Left colon (tissue), 2 donors: ENCODE results near the gene ETF1. TPM values are rescaled to one million over a fixed set of nuclear protein-coding genes. Genes with fewer than 3 reads are reported as not detected.

ENCODE experiments used
- ATAC-seq: fragments of 200-7000 bp; cut with Tn5 transposase; one replicate; pipeline ENCODE4 v1.9.1; 2020; ENCODE audit warnings: mild to moderate bottlenecking, moderate library complexity
- DNase-seq, 2 donors: peaks; one replicate each; pipeline ENCODE4 v3.0.0-alpha.2; 2020
- intact Hi-C, 2 donors: fragments of 100-400 bp; cut with DNase I in 1 of 2; cut with micrococcal nuclease in 1 of 2; formaldehyde crosslinking; loops; one replicate each; pipeline versions ENCODE4 v1.11.2 to v1.14.0; 2022; cut with DNase I, micrococcal nuclease
- total RNA-seq, 2 donors: library from RNA; stranded (reverse); fragmentation: NEBNext Ultra II Directional; extraction: Animal tissue kit (Norgen Biotek cat#: 25700); gene quantifications; one replicate each; pipeline ENCODE4 v1.2.1, GENCODE V29; 2021
- donor health status: DM: no; HTN: no; CAD: no.
- donor health status: DM: yes; HTN: yes; CAD: no.

ETF1 gene
- total RNA-seq, 2 donors from 2014 or later: 73.5 to 83.3 TPM

GRCh38 chr5:138468966-138469539, 74.0 kb downstream of the ETF1 start:
- intact Hi-C loops: no loop called here
- no peak for DNase-seq
- no peak for ATAC-seq

DNA sequence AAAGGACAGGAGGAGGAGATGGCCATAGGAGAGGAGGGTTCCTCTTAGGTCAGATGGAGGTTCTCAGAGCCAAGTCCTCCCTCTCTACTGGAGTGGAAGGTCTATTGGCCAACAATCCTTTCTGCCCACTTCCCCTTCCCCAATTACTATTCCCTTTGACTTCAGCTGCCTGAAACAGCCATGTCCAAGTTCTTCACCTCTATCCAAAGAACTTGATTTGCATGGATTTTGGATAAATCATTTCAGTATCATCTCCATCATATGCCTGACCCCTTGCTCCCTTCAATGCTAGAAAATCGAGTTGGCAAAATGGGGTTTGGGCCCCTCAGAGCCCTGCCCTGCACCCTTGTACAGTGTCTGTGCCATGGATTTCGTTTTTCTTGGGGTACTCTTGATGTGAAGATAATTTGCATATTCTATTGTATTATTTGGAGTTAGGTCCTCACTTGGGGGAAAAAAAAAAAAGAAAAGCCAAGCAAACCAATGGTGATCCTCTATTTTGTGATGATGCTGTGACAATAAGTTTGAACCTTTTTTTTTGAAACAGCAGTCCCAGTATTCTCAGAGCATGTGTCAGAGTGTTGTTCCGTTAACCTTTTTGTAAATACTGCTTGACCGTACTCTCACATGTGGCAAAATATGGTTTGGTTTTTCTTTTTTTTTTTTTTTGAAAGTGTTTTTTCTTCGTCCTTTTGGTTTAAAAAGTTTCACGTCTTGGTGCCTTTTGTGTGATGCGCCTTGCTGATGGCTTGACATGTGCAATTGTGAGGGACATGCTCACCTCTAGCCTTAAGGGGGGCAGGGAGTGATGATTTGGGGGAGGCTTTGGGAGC, 74.7 kb downstream of the ETF1 start:
- no peak for DNase-seq
- intact Hi-C loops: no loop called here
- no peak for ATAC-seq

GRCh38 chr5:138467711-138468132, 75.3 kb downstream of the ETF1 start:
- no peak for ATAC-seq
- no peak for DNase-seq
- intact Hi-C loops: no loop called here

DNA sequence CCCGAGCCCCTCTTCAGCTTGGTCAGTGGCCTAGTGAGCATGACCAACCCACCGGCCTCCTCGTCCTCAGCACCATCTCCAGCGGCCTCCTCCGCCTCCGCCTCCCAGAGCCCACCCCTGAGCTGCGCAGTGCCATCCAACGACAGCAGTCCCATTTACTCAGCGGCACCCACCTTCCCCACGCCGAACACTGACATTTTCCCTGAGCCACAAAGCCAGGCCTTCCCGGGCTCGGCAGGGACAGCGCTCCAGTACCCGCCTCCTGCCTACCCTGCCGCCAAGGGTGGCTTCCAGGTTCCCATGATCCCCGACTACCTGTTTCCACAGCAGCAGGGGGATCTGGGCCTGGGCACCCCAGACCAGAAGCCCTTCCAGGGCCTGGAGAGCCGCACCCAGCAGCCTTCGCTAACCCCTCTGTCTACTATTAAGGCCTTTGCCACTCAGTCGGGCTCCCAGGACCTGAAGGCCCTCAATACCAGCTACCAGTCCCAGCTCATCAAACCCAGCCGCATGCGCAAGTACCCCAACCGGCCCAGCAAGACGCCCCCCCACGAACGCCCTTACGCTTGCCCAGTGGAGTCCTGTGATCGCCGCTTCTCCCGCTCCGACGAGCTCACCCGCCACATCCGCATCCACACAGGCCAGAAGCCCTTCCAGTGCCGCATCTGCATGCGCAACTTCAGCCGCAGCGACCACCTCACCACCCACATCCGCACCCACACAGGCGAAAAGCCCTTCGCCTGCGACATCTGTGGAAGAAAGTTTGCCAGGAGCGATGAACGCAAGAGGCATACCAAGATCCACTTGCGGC, 75.9 kb downstream of the ETF1 start:
- ATAC-seq (no peak), DNase-seq (peak in 1 of 2 donors; percentile 35)
- intact Hi-C loops: no loop called here

GRCh38 chr5:138466125-138466899, 76.7 kb downstream of the ETF1 start:
- no peak for ATAC-seq
- intact Hi-C loops: no loop called here

GRCh38 chr5:138465261-138466124, 77.5 kb downstream of the ETF1 start, which contains the start of gene EGR1:
Gene EGR1, plus strand, starts transcription at chr5:138465479. Its CDS starts 283 bp downstream, at chr5:138465762.
- intact Hi-C loops: no loop called here
- ATAC-seq: peak; percentile 59
- peak; percentile 96 for DNase-seq

More at GRCh38 chr5:138466125-138466899, 76.7 kb downstream of the ETF1 start:
- peak in 1 of 2 donors; percentile 34 for DNase-seq

DNA sequence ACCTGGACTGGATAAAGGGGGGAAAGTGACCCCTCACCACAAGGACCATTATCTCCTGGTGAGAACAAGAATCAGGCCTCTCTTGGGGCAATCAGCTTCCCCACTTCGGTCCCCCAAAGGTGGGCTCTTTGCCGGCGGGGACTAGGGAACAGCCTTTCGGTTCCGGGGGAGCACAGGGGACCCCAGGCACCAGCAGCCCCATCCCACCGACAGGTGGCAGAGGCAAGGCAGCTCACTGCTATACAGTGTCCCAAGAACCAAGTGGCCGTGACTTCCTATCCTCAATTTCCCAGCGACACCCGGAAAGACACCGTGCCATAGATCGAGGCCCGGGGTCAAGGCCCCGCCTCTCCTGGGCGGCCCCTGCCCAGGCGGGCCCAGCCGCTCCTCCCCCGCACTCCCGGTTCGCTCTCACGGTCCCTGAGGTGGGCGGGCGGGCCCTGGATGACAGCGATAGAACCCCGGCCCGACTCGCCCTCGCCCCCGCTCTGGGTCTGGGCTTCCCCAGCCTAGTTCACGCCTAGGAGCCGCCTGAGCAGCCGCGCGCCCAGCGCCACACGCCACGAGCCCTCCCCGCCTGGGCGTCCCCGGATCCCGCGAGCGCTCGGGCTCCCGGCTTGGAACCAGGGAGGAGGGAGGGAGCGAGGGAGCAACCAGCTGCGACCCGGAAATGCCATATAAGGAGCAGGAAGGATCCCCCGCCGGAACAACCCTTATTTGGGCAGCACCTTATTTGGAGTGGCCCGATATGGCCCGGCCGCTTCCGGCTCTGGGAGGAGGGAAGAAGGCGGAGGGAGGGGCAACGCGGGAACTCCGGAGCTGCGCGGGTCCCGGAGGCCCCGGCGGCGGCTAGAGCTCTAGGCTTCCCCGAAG, 78.4 kb downstream of the ETF1 start:
- peak; percentile 94 to 98 for DNase-seq
- peak; percentile 80 for ATAC-seq
- intact Hi-C loops: no loop called here

GRCh38 chr5:138464008-138464387, 79.0 kb downstream of the ETF1 start:
- DNase-seq (peak; percentile 95 to 96), ATAC-seq (peak; percentile 74)
- intact Hi-C loops: no loop called here

DNA sequence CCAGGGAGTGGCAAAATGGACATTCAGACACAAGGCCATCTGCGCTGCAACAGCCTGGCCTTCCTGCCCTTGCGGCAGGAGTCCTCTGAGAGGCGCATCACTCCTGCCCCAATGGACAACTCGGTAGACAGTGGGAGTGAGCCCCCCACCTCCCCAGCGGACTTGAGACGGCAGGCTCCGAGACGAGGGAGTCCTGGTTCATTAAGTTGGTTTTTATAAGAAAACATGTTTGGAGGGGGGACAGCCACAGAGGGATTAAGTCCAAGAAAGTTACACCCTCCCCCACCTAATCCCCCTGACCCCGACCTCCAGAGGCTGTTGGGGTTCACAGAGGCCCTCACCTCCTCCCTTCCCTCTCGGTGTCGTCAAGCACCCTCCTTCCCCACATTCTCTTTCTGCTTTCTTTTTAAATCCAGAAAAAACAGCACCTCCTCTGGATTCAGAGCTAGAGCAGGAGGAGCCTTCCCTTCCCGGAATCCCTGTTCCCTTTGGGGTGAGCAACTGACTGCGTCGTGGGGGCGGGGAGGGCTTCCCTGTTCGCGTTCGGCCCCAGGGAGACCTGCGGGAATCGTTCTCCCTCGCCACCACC, 79.5 kb downstream of the ETF1 start:
- ATAC-seq (peak; percentile 11), DNase-seq (peak; percentile 46 to 50)
- intact Hi-C loops: no loop called here

DNA sequence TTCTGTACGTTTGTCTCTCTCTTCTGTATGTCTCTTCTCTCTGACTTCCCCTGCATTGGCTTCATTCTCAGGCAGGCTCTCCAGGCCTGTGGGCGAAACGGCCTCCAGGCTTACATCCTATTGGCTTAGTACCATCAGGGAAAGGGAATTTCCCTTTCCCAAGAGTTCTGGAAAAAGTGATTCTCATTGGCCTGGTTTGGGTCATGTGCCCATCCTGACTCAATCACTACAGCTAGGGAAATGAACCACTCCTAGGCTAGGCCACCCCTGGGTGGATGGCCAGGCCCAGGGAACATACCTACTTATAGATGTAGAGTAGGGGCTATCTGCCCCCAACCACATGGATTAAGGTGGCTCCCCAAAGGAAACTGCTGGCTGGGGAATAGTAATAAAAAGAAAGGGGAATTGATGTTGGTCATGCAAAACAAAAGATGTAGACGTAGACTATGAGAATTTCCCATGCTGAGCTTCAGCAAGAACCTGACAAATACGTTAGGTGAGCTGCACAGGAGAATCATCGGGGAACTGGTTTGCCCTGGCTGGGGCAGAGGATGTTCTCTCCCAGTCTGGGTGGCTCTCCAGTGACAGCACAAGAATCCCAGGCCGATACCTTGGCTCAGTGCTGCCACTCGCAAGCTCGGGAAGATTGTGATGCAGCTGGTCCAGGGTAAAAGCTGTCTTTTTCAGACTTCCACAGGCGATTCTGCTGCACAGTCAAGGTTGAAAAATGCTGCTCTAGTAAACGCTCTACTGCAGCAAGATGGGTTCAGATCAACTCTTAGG, 81.5 kb downstream of the ETF1 start:
- intact Hi-C loops: no loop called here
- DNase-seq: no peak
- no peak for ATAC-seq

DNA sequence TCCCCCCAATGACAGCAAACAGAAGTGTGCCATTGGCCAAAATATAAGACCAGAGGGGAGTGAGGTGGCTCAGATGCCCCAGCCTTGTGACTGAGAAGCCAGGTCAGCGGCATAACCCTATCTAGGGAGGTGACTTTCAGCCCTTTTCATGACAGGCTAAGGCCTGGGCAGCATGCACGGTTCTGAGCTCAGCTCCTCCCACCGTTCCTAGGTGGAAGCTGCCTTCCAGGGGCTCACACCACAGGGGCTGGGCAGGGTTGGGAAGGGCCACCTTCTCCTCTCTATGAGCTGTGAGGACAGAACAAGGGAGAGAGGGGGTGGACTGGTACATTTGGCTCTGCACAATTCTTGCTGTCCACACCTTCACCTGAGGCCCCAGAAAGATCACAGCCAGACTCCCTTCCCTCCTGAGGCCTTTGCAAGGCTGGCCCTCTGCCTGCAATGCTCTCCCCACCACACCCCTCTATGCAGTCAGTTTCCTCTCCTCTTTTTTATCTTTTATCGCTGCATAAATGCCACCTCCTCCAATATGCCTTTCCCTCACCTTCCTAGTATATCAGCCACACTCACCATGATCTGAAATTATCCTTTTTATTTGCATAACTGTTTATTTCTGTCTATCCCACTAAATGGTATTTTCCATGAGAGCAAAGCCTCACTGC, 82.9 kb downstream of the ETF1 start:
- intact Hi-C loops: no loop called here
- ATAC-seq (no peak), DNase-seq (no peak)

- DNase-seq: peak; percentile 56 to 58
- ATAC-seq: no peak
- intact Hi-C loops: no loop called here
These were observed 83.6 kb downstream of the ETF1 start for GRCh38 chr5:138459311-138459933.

- DNase-seq (no peak), ATAC-seq (no peak)
- intact Hi-C loops: no loop called here
These were observed 84.2 kb downstream of the ETF1 start for GRCh38 chr5:138458856-138459255.

GRCh38 chr5:138458384-138458783, 84.7 kb downstream of the ETF1 start:
- intact Hi-C loops: no loop called here
- ATAC-seq: no peak
- no peak for DNase-seq
